AG10803 (cell line): ENCODE measurements around the gene GALNT17.

Experiments used
- DNase-seq: peaks from one replicate; pipeline ENCODE4 v3.0.0; 2010; ENCODE audit warnings: low read depth
- H3K4me3 ChIP-seq: 2 replicates; pipeline ENCODE4 v1.5.1; 2011; ENCODE audit warnings: mild to moderate bottlenecking, low read length, control low read depth
- CTCF ChIP-seq: conservative IDR thresholded peaks from 2 replicates; pipeline ENCODE4 v1.5.1; 2011; ENCODE audit warnings: mild to moderate bottlenecking, low read length, control low read depth, inconsistent platforms

GALNT17 gene

GRCh38 chr7:71298378-71298777 is 166.4 kb downstream of the GALNT17 start:
- no peak overlapping the region for H3K4me3 ChIP-seq
- no peak for TF ChIP-seq CTCF
- DNase-seq, result no peak

- no peak overlapping the region for H3K4me3 ChIP-seq
- no peak for TF ChIP-seq CTCF
- no peak for DNase-seq
Observed at GRCh38 chr7:71300086-71300485, 168.1 kb downstream of the GALNT17 start.

- no peak for TF ChIP-seq CTCF
- no peak for DNase-seq
- no peak overlapping the region for H3K4me3 ChIP-seq
Observed at GRCh38 chr7:71300603-71301002, 168.7 kb downstream of the GALNT17 start.

- no peak overlapping the region for H3K4me3 ChIP-seq
- no peak for TF ChIP-seq CTCF
Observed at GRCh38 chr7:71301167-71301566, 169.2 kb downstream of the GALNT17 start.

GRCh38 chr7:71303566-71303965 is 171.6 kb downstream of the GALNT17 start:
- H3K4me3 ChIP-seq, result no peak overlapping the region
- DNase-seq, result peak; percentile 9
- TF ChIP-seq CTCF, result no peak

More at GRCh38 chr7:71301167-71301566, 169.2 kb downstream of the GALNT17 start:
- no peak for DNase-seq

GRCh38 chr7:71308096-71308495 is 176.2 kb downstream of the GALNT17 start:
- no peak overlapping the region for H3K4me3 ChIP-seq
- peak; percentile 2 for DNase-seq
- no peak for TF ChIP-seq CTCF

GRCh38 chr7:71311576-71311975 is 179.6 kb downstream of the GALNT17 start:
- no peak for DNase-seq
- TF ChIP-seq CTCF, result no peak
- H3K4me3 ChIP-seq, result no peak overlapping the region
